ENCODE results near the gene HASPIN.

- no peak for TF ChIP-seq CTCF (IDR thresholded peaks at IDR 0.05)
- no peak for TF ChIP-seq POLR2A (IDR thresholded peaks at IDR 0.05)
These were observed 8.4 kb upstream of the HASPIN start for GRCh38 chr17:3715296-3715695.

All from heart left ventricle (tissue), 13 donors.